Endothelial cell of umbilical vein (primary cell): ENCODE measurements around the gene FAM13B. TPM values are rescaled to one million over a fixed set of nuclear protein-coding genes. Genes with fewer than 3 reads are reported as not detected.

Experiments used
- BruUV-seq: library from RNA; stranded (reverse); fragments of 400-500 nt; replicated peaks from 2 replicates; lab custom pipeline; 2021; lab: Mats Ljungman, UMichigan
- CTCF ChIA-PET: fragments of 300-600, 350-600 bp; sonication (Branson Sonifier 250); formaldehyde crosslinking; loops from one replicate; lab custom pipeline; 2021; ENCODE audit warnings: antibody characterized with exemption, inconsistent platforms; lab: Charles Lee
- POLR2A ChIA-PET: fragments of 300-600, 350-600 bp; sonication (Branson Sonifier 250); formaldehyde crosslinking; loops from one replicate; lab custom pipeline; 2021; ENCODE audit warnings: antibody characterized with exemption, inconsistent platforms; lab: Charles Lee
- DNase-seq: peaks from one replicate; pipeline ENCODE4 v3.0.0-alpha.2; 2011; ENCODE audit warnings: low read depth, low spot score
- FAIRE-seq: peaks from 2 replicates; lab custom pipeline; 2011; peaks lifted over from hg19 to GRCh38; lab: Jason Lieb, UNC
- H2AFZ ChIP-seq: 2 replicates; pipeline ENCODE4 v1.6.0; 2012; ENCODE audit warnings: low read depth, low read length, control low read depth, inconsistent platforms
- H3K27ac ChIP-seq: 2 replicates; pipeline ENCODE4 v1.5.1; 2011; ENCODE audit warnings: low read depth, mild to moderate bottlenecking, control low read depth, low read length, moderate library complexity; ENCODE audit not compliant: insufficient read depth
- H3K27me3 ChIP-seq, 2 experiments: 2 replicates each; pipeline versions ENCODE4 v1.6.0 to v1.6.1; 2011; ENCODE audit warnings: low read length in 2 of 2, mixed read lengths in 1 of 2; ENCODE audit not compliant: control insufficient read depth in 2 of 2, insufficient read depth in 2 of 2
- H3K36me3 ChIP-seq, 2 experiments: 2 replicates in 1 of 2; 3 replicates in 1 of 2; pipeline ENCODE4 v1.5.1; 2011; ENCODE audit warnings: low read length in 2 of 2, mild to moderate bottlenecking in 1 of 2, moderate library complexity in 1 of 2; ENCODE audit not compliant: control insufficient read depth in 2 of 2, insufficient read depth in 2 of 2; ENCODE audit errors: extremely low read depth in 1 of 2
- H3K4me1 ChIP-seq: 3 replicates; pipeline ENCODE4 v1.5.1; 2011; ENCODE audit warnings: mild to moderate bottlenecking, low read length; ENCODE audit not compliant: control insufficient read depth, insufficient read depth; ENCODE audit errors: extremely low read depth
- H3K4me2 ChIP-seq: 2 replicates; pipeline ENCODE4 v1.6.1; 2011; ENCODE audit warnings: low read length, control low read depth, mixed read lengths; ENCODE audit not compliant: insufficient read depth
- H3K4me3 ChIP-seq, 3 experiments: fragments of 200-600 bp in 1 of 3; sonication (generic), shearing (Covaris generic) in 1 of 3; replicated peaks in 1 of 3; 2 replicates each; pipeline ENCODE4 v1.5.1; 2011 to 2016; ENCODE audit warnings: control low read depth in 3 of 3, low read length in 3 of 3, mild to moderate bottlenecking in 2 of 3, inconsistent platforms in 1 of 3, low read depth in 1 of 3, moderate library complexity in 1 of 3; ENCODE audit not compliant: insufficient read depth in 1 of 3
- H3K79me2 ChIP-seq: 2 replicates; pipeline ENCODE4 v1.6.0; 2012; ENCODE audit warnings: low read length, inconsistent platforms; ENCODE audit not compliant: control insufficient read depth, insufficient read depth
- H3K9ac ChIP-seq: replicated peaks from 2 replicates; pipeline ENCODE3; 2011; ENCODE audit warnings: low read length, control low read depth; ENCODE audit not compliant: insufficient read depth; ENCODE audit errors: extremely low read depth
- H3K9me1 ChIP-seq: replicated peaks from 3 replicates; pipeline ENCODE4 v1.6.0; 2011; ENCODE audit warnings: mild to moderate bottlenecking, low read length; ENCODE audit not compliant: control insufficient read depth, insufficient read depth; ENCODE audit errors: extremely low read depth
- H3K9me3 ChIP-seq: replicated peaks from 2 replicates; pipeline ENCODE4 v1.5.1; 2012; ENCODE audit warnings: low read length, inconsistent platforms; ENCODE audit not compliant: control insufficient read depth, insufficient read depth
- H4K20me1 ChIP-seq: replicated peaks from 2 replicates; pipeline ENCODE3; 2011; ENCODE audit warnings: mild to moderate bottlenecking, low read length; ENCODE audit not compliant: control insufficient read depth, insufficient read depth; ENCODE audit errors: extremely low read depth
- CTCF ChIP-seq, 2 donors: IDR thresholded peaks; 1 replicate in 1 of 2; 2 replicates in 1 of 2; pipeline ENCODE4 v1.5.1; 2011; ENCODE audit warnings: low read length in 2 of 2, mild to moderate bottlenecking in 2 of 2, moderate library complexity in 2 of 2, control low read depth in 1 of 2, inconsistent platforms in 1 of 2, low read depth in 1 of 2; ENCODE audit not compliant: insufficient read depth in 1 of 2; ENCODE audit errors: extremely low read depth in 1 of 2
- EZH2 ChIP-seq: IDR thresholded peaks from 2 replicates; pipeline ENCODE4 v1.6.1; 2012; ENCODE audit warnings: borderline replicate concordance, low read depth, mild to moderate bottlenecking, moderate library complexity, low read length, inconsistent platforms; ENCODE audit not compliant: severe bottlenecking
- FOS ChIP-seq: IDR thresholded peaks from 2 replicates; pipeline ENCODE4 v1.6.1; 2011; ENCODE audit warnings: mild to moderate bottlenecking, low read length, moderate library complexity, borderline replicate concordance; ENCODE audit not compliant: insufficient read depth
- GATA2 ChIP-seq: IDR thresholded peaks from 2 replicates; pipeline ENCODE4 v1.7.0; 2011; ENCODE audit warnings: low read depth, mild to moderate bottlenecking, moderate library complexity, mixed read lengths, low read length; ENCODE audit not compliant: insufficient read length, insufficient read depth
- JUN ChIP-seq: IDR thresholded peaks from 2 replicates; pipeline ENCODE4 v1.6.1; 2011; ENCODE audit warnings: borderline replicate concordance, low read depth; ENCODE audit not compliant: insufficient read length, insufficient read depth
- POLR2A ChIP-seq: IDR thresholded peaks from 2 replicates; pipeline ENCODE4 v1.6.1; 2012; ENCODE audit warnings: low read depth, mild to moderate bottlenecking, control low read depth, low read length
- POLR2AphosphoS5 ChIP-seq: IDR thresholded peaks from 2 replicates; pipeline ENCODE4 v1.6.1; 2012; ENCODE audit warnings: low read depth, mild to moderate bottlenecking, control low read depth, low read length, moderate library complexity; ENCODE audit not compliant: insufficient read depth
- dilution Hi-C: fragments of 300-500 bp; cut with MboI; formaldehyde crosslinking; loops from one replicate; pipeline ENCODE4 v1.15.0; 2019; ENCODE audit warnings: low sequenced_read_pairs; ENCODE audit not compliant: extremely low pct_ligation_motif_present
- intact Hi-C: fragments of 100-400 bp; cut with micrococcal nuclease; formaldehyde crosslinking; loops from one replicate; pipeline ENCODE4 v1.10.0; 2022
- polyA plus RNA-seq, 4 experiments: library from polyadenylated mRNA; depleted of rRNA in 3 of 4; stranded (reverse) in 3 of 4; unstranded in 1 of 4; fragments of >200 nt; gene quantifications; 2 replicates each; pipeline versions ENCODE4 v1.2.1 to v1.2.3, GENCODE V29; 2011 to 2012; ENCODE audit warnings: missing spikeins in 1 of 4
- total RNA-seq: library from RNA; stranded (reverse); gene quantifications from 2 replicates; pipeline ENCODE4 v1.2.3, GENCODE V29; 2021
- TF ChIP-seq, protein P1 (sequence below): IDR thresholded peaks from 2 replicates; pipeline ENCODE4 v1.6.1; 2011; ENCODE audit not compliant: insufficient read depth, insufficient read length

Gene FAM13B
- total and polyA plus RNA-seq, 2 donors (not counting 3 experiments of a cell fraction or from before 2014, with no cell fraction given) = 8.7 to 25.4 TPM

GRCh38 chr5:137935694-137936093, 97.2 kb downstream of the FAM13B start:
- no TSS peak for BruUV-seq
- intact Hi-C loops = no loop called here
- no peaks in the 10 kb centered on the region for H3K9me1 ChIP-seq
- H3K9ac ChIP-seq = no peak overlapping the region
- DNase-seq = no peak
- ChIA-PET POLR2A (no interaction called here), CTCF (interaction anchor here (0.9 to 2.0 kb wide), 7 partner anchors 11 to 197 kb away, joined by 3 to 18 read pairs (median 4); no protein-coding TSS in a partner anchor)
- no peak overlapping the region for H2AFZ ChIP-seq
- no peaks in the 10 kb centered on the region for H3K4me1 ChIP-seq
- no peaks in the 10 kb centered on the region for H3K27me3 ChIP-seq
- H3K36me3 ChIP-seq = peaks cover 3 to 4% of the 10 kb centered on the region in 2 experiments
- H3K4me2 ChIP-seq = no peak overlapping the region
- no peak overlapping the region for H3K27ac ChIP-seq
- no peak for FAIRE-seq
- H3K79me2 ChIP-seq = no peaks in the 10 kb centered on the region
- H3K9me3 ChIP-seq = no peaks in the 10 kb centered on the region
- TF ChIP-seq, protein P1, sequence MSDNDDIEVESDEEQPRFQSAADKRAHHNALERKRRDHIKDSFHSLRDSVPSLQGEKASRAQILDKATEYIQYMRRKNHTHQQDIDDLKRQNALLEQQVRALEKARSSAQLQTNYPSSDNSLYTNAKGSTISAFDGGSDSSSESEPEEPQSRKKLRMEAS = no peak
- TF ChIP-seq JUN = no peak
- TF ChIP-seq POLR2AphosphoS5 = no peak
- no peak for TF ChIP-seq FOS
- no peak for TF ChIP-seq CTCF (IDR thresholded peaks at IDR 0.05; ENCODE audit: extremely low read depth in 1 of 2, insufficient read depth in 1 of 2, low read depth in 1 of 2, low read length in 2 of 2)
- TF ChIP-seq GATA2 = no peak
- TF ChIP-seq EZH2 = no peak
- no peak for TF ChIP-seq POLR2A
- no peak overlapping the region for H3K4me3 ChIP-seq
- H4K20me1 ChIP-seq = no peaks in the 10 kb centered on the region
- dilution Hi-C loops = no loop called here
